Fibroblast of lung (primary cell): ENCODE results near the gene DNAAF1. TPM values are rescaled to one million over a fixed set of nuclear protein-coding genes. Genes with fewer than 3 reads are reported as not detected.
A peak's percentile ranks its signal among the peaks of the same experiment; 100 is the strongest.

Experiments used
- DNase-seq, 2 donors: peaks; one replicate each; pipeline versions ENCODE4 v3.0.0 to v3.0.0-alpha.2; 2010; ENCODE audit warnings: low read depth in 2 of 2
- H2AFZ ChIP-seq: 2 replicates; pipeline ENCODE4 v1.5.1; 2012; ENCODE audit warnings: low read length, control low read depth, inconsistent platforms
- H3K27ac ChIP-seq: 2 replicates; pipeline ENCODE4 v1.5.1; 2011; ENCODE audit warnings: low read length, control low read depth; ENCODE audit not compliant: insufficient read depth
- H3K27me3 ChIP-seq: 2 replicates; pipeline ENCODE4 v1.5.1; 2011; ENCODE audit warnings: mild to moderate bottlenecking, low read length; ENCODE audit not compliant: control insufficient read depth, insufficient read depth
- H3K36me3 ChIP-seq: 2 replicates; pipeline ENCODE4 v1.5.1; 2011; ENCODE audit warnings: low read length; ENCODE audit not compliant: control insufficient read depth, insufficient read depth
- H3K4me1 ChIP-seq: 2 replicates; pipeline ENCODE4 v1.5.1; 2011; ENCODE audit warnings: low read length; ENCODE audit not compliant: control insufficient read depth, insufficient read depth; ENCODE audit errors: extremely low read depth
- H3K4me2 ChIP-seq: 2 replicates; pipeline ENCODE4 v1.5.1; 2011; ENCODE audit warnings: low read length, control low read depth; ENCODE audit not compliant: insufficient read depth; ENCODE audit errors: extremely low read depth
- H3K4me3 ChIP-seq, 4 experiments: fragments of 200-600 bp in 1 of 4; sonication (generic) in 1 of 4; replicated peaks in 1 of 4; 2 replicates each; pipeline ENCODE4 v1.5.1; 2011 to 2016; ENCODE audit warnings: low read length in 4 of 4, low read depth in 3 of 4, mild to moderate bottlenecking in 3 of 4, control low read depth in 2 of 4, inconsistent platforms in 1 of 4, mixed read lengths in 1 of 4; ENCODE audit not compliant: insufficient read depth in 1 of 4; ENCODE audit errors: control extremely low read depth in 1 of 4
- H3K79me2 ChIP-seq: 2 replicates; pipeline ENCODE4 v1.5.1; 2012; ENCODE audit warnings: mild to moderate bottlenecking, low read length, inconsistent platforms; ENCODE audit not compliant: control insufficient read depth, insufficient read depth
- H3K9ac ChIP-seq: 2 replicates; pipeline ENCODE4 v1.5.1; 2011; ENCODE audit warnings: mild to moderate bottlenecking, low read length, control low read depth; ENCODE audit not compliant: insufficient read depth
- H3K9me3 ChIP-seq: 2 replicates; pipeline ENCODE4 v1.5.1; 2012; ENCODE audit warnings: low read depth, low read length; ENCODE audit not compliant: control insufficient read depth, insufficient read depth
- H4K20me1 ChIP-seq: 2 replicates; pipeline ENCODE4 v1.5.1; 2011; ENCODE audit warnings: low read length; ENCODE audit not compliant: control insufficient read depth, insufficient read depth; ENCODE audit errors: extremely low read depth
- CTCF ChIP-seq, 2 donors: IDR thresholded peaks in 1 of 2; conservative IDR thresholded peaks in 1 of 2; 1 replicate in 1 of 2; 2 replicates in 1 of 2; pipeline ENCODE4 v1.5.1; 2011 to 2012; ENCODE audit warnings: low read length in 2 of 2, control low read depth in 1 of 2, inconsistent platforms in 1 of 2, low read depth in 1 of 2, mild to moderate bottlenecking in 1 of 2
- EZH2 ChIP-seq: IDR thresholded peaks from 2 replicates; pipeline ENCODE4 v1.5.1; 2012; ENCODE audit warnings: low read length, control low read depth, mild to moderate bottlenecking; ENCODE audit errors: missing control alignments
- polyA plus RNA-seq, 2 donors: library from polyadenylated mRNA; depleted of rRNA in 1 of 2; stranded (reverse) in 1 of 2; unstranded in 1 of 2; fragments of >200 nt; gene quantifications; 2 replicates each; pipeline ENCODE4 v1.2.1, GENCODE V29; 2011 to 2012; ENCODE audit warnings: missing spikeins in 1 of 2
- total RNA-seq: library from RNA; depleted of rRNA; stranded (reverse); fragments of >200 nt; gene quantifications from 2 replicates; pipeline ENCODE4 v1.2.1, GENCODE V29; 2014

DNAAF1 gene
- total and polyA plus RNA-seq, 2 donors (not counting 1 experiment from before 2014, with no cell fraction given) = not detected

- DNase-seq = no peak
- TF ChIP-seq CTCF (conservative IDR thresholded peaks at IDR 0.05 in 1 of 2, IDR thresholded peaks at IDR 0.05 in 1 of 2; ENCODE audit: low read depth in 1 of 2, low read length in 2 of 2) = no peak
- TF ChIP-seq EZH2 = no peak
- H4K20me1 ChIP-seq = no peaks in the 10 kb centered on the region
These were observed 51.8 kb downstream of the DNAAF1 start for GRCh38 chr16:84196727-84197394.

DNA sequence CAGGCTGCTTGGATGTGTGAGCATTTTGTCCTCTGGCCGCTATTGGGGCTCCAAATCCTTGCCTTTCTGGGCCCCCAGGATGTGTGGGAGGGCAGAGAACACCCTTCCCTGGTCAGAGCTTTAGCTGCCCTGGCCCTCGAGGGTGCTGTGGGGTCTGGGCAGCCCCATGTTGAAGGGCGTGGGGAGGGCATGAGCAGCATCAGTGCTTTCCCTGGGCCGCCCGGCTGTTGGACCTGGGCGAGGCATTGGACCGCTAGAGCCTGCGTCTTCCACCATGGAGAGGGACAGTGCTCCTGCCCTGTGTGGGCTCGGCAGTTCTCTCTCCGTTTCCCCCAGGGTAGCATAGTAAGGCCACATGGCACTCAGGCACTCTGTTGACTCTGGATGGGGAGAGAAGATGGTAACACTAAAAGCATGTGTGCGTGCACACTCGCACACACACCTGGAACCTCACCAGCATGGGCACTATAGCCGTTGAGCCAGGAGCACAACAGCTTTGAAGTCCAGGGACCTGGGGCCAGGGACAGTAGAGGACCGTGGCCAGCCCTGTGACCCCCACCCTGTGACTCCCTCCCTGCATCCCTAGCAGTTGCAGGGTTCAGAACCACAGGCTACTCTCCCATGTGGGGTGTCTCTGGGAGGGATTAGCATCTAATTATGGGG lies 52.5 kb downstream of the DNAAF1 start:
- no peaks in the 10 kb centered on the region for H3K9me3 ChIP-seq
- H3K79me2 ChIP-seq = no peaks in the 10 kb centered on the region
- no peaks in the 10 kb centered on the region for H4K20me1 ChIP-seq
- H3K36me3 ChIP-seq = no peaks in the 10 kb centered on the region
- H3K4me1 ChIP-seq = no peaks in the 10 kb centered on the region
- H3K27ac ChIP-seq = no peak overlapping the region
- TF ChIP-seq CTCF (conservative IDR thresholded peaks at IDR 0.05 in 1 of 2, IDR thresholded peaks at IDR 0.05 in 1 of 2; ENCODE audit: low read depth in 1 of 2, low read length in 2 of 2) (no peak), EZH2 (no peak)
- no peak overlapping the region for H3K4me2 ChIP-seq
- no peak overlapping the region for H2AFZ ChIP-seq
- H3K27me3 ChIP-seq = peaks cover 11% of the 10 kb centered on the region
- DNase-seq = no peak
- H3K4me3 ChIP-seq = no peak overlapping the region
- no peak overlapping the region for H3K9ac ChIP-seq

More at GRCh38 chr16:84196727-84197394, 51.8 kb downstream of the DNAAF1 start:
- H3K4me1 ChIP-seq = no peaks in the 10 kb centered on the region
- H3K27ac ChIP-seq = no peak overlapping the region
- peaks cover 11% of the 10 kb centered on the region for H3K27me3 ChIP-seq
- no peaks in the 10 kb centered on the region for H3K79me2 ChIP-seq
- H3K36me3 ChIP-seq = no peaks in the 10 kb centered on the region
- no peak overlapping the region for H3K9ac ChIP-seq
- no peak overlapping the region for H3K4me2 ChIP-seq
- H3K4me3 ChIP-seq = no peak overlapping the region
- no peak overlapping the region for H2AFZ ChIP-seq
- H3K9me3 ChIP-seq = no peaks in the 10 kb centered on the region

DNA sequence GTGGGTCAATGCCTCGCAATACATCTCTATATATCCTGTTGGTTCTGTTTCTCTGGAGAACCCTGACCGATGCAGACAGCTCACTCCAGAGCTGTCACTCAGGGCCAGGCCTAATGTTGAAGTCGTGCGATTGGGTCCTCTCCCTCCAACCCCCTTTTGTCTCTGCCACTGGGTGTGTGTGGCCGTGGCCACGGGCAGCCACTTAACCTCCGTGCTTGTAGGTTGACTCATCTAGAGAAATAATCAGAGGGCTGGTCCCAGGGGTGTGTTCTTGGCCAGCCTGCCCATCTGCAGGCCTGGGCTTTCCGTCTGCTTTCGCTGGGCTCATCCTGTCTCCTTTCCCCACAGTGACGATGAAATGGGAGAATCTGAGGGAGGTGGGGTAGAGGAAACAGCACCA lies 53.3 kb downstream of the DNAAF1 start:
- H3K9me3 ChIP-seq = no peaks in the 10 kb centered on the region
- no peaks in the 10 kb centered on the region for H3K36me3 ChIP-seq
- no peak overlapping the region for H3K9ac ChIP-seq
- H3K27ac ChIP-seq = no peak overlapping the region
- peak; percentile 49 to 81 for DNase-seq
- no peak overlapping the region for H2AFZ ChIP-seq
- H3K4me2 ChIP-seq = no peak overlapping the region
- H3K79me2 ChIP-seq = no peaks in the 10 kb centered on the region
- H3K27me3 ChIP-seq = peaks cover 11% of the 10 kb centered on the region
- no peak overlapping the region for H3K4me3 ChIP-seq
- no peak for TF ChIP-seq EZH2
- no peak for TF ChIP-seq CTCF (conservative IDR thresholded peaks at IDR 0.05 in 1 of 2, IDR thresholded peaks at IDR 0.05 in 1 of 2; ENCODE audit: low read depth in 1 of 2, low read length in 2 of 2)
- H4K20me1 ChIP-seq = no peaks in the 10 kb centered on the region
- no peaks in the 10 kb centered on the region for H3K4me1 ChIP-seq
